IPS-18a (cell line): ENCODE results near the gene GPS2.

ENCODE experiments used
- H3K27ac ChIP-seq: one replicate; pipeline ENCODE4 v1.5.1; 2013; ENCODE audit warnings: low read length
- H3K27me3 ChIP-seq: one replicate; pipeline ENCODE4 v1.6.1; 2013; ENCODE audit warnings: mild to moderate bottlenecking, low read length; ENCODE audit not compliant: control insufficient read depth, insufficient read depth
- H3K36me3 ChIP-seq: one replicate; pipeline ENCODE4 v1.6.1; 2013; ENCODE audit warnings: low read depth, low read length; ENCODE audit not compliant: control insufficient read depth
- H3K4me1 ChIP-seq: one replicate; pipeline ENCODE4 v1.6.1; 2013; ENCODE audit warnings: low read depth, low read length; ENCODE audit not compliant: control insufficient read depth
- H3K4me3 ChIP-seq: one replicate; pipeline ENCODE4 v1.5.1; 2013; ENCODE audit warnings: low read length
- H3K9ac ChIP-seq: one replicate; pipeline ENCODE4 v1.6.1; 2013; ENCODE audit warnings: mild to moderate bottlenecking, low read length, moderate library complexity
- H3K9me3 ChIP-seq: one replicate; pipeline ENCODE4 v1.6.1; 2013; ENCODE audit warnings: low read depth, low read length; ENCODE audit not compliant: control insufficient read depth

GPS2 gene, protein sequence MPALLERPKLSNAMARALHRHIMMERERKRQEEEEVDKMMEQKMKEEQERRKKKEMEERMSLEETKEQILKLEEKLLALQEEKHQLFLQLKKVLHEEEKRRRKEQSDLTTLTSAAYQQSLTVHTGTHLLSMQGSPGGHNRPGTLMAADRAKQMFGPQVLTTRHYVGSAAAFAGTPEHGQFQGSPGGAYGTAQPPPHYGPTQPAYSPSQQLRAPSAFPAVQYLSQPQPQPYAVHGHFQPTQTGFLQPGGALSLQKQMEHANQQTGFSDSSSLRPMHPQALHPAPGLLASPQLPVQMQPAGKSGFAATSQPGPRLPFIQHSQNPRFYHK

GRCh38 chr17:7314719-7315569 lies at the start of gene GPS2:
GPS2 (minus strand) TSS chr17:7315360; CDS start chr17:7315052, 308 bp downstream.
- Histone ChIP-seq H3K27me3 (no peaks in the 10 kb centered on the region), H3K36me3 (peaks cover 58% of the 10 kb centered on the region), H3K4me3 (peak within 1 kb of the TSS; percentile 80), H3K9ac (peak within 1 kb of the TSS; percentile 79), H3K4me1 (peaks cover 11% of the 10 kb centered on the region), H3K9me3 (no peaks in the 10 kb centered on the region), H3K27ac (peak within 1 kb of the TSS; percentile 58)

DNA sequence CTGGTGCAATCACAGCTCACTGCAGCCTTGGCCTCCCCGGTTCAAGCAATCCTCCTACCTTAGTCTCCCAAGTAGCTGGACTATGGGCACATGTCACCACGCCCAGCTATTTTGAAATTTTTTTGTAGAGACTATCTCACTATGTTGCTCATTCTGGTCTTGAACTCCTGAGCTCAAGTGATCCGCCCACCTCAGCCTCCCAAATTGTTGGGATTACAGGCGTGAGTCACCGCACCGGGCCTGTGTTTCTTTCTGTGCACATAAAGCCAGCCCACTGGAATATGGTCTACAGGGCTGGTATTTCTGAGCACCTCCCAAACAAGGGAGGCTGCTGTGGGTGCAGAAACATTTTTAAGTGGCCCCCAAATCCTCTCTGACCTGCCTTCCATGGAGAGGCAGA lies 48.2 kb upstream of the GPS2 start:
- Histone ChIP-seq H3K36me3 (no peaks in the 10 kb centered on the region), H3K4me3 (no peak overlapping the region), H3K27me3 (no peaks in the 10 kb centered on the region), H3K27ac (no peak overlapping the region), H3K9ac (no peak overlapping the region), H3K9me3 (no peaks in the 10 kb centered on the region), H3K4me1 (peaks cover 3% of the 10 kb centered on the region)

DNA sequence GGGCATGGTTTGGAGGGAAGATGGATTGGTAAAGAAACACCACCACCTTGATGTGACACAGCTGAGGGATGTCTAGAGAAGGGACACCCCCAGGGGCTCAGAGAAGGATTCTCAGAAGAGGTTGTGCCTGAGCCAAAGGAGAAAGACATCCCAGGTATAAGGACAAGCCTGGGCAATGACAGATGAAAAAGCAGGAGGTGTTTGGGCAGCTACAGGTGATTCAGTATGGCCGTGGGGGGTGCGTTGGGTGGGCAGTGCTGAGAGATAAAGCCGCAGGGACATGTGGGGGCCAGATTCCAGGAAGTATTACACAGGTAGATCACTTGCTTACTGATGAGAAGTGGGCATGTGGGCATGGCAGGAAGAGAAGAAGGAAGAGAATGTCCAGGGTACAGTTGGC lies 46.7 kb upstream of the GPS2 start:
- H3K9me3 ChIP-seq = no peaks in the 10 kb centered on the region
- no peak overlapping the region for H3K27ac ChIP-seq
- H3K4me1 ChIP-seq = no peaks in the 10 kb centered on the region
- H3K27me3 ChIP-seq = no peaks in the 10 kb centered on the region
- no peak overlapping the region for H3K9ac ChIP-seq
- H3K36me3 ChIP-seq = no peaks in the 10 kb centered on the region
- no peak overlapping the region for H3K4me3 ChIP-seq

DNA sequence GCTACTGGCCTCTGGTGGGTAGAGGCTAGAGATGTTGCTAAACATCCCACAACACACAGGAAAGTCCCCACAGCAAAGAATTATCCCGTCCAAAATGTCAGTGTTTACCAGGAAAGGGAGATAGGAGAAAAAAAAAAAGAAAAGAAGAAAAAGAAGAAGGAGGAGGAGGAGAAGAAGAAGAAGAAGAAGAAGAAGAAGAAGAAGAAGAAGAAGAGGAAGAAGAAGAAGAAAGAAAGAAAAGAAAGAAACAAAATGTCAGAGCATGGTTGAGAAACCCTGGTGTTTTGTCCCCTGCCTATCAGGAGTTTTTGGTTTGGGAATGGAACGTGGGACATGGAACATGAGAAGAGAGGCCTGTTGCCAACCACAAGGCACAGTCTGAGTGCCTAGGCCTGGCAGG lies 42.2 kb upstream of the GPS2 start:
- Histone ChIP-seq H3K4me1 (peaks cover 8% of the 10 kb centered on the region), H3K27me3 (no peaks in the 10 kb centered on the region), H3K9ac (no peak overlapping the region), H3K4me3 (no peak overlapping the region), H3K9me3 (no peaks in the 10 kb centered on the region), H3K27ac (no peak overlapping the region), H3K36me3 (no peaks in the 10 kb centered on the region)

GRCh38 chr17:7356756-7357155 lies 41.6 kb upstream of the GPS2 start:
- Histone ChIP-seq H3K36me3 (no peaks in the 10 kb centered on the region), H3K4me3 (no peak overlapping the region), H3K27ac (no peak overlapping the region), H3K9me3 (no peaks in the 10 kb centered on the region), H3K27me3 (no peaks in the 10 kb centered on the region), H3K4me1 (peaks cover 8% of the 10 kb centered on the region), H3K9ac (no peak overlapping the region)

GRCh38 chr17:7356072-7356549 lies 41.0 kb upstream of the GPS2 start:
- H3K36me3 ChIP-seq = no peaks in the 10 kb centered on the region
- peaks cover 8% of the 10 kb centered on the region for H3K4me1 ChIP-seq
- no peak overlapping the region for H3K9ac ChIP-seq
- no peaks in the 10 kb centered on the region for H3K9me3 ChIP-seq
- H3K4me3 ChIP-seq = peak overlapping the region; percentile 28
- peaks cover under 1% of the 10 kb centered on the region for H3K27me3 ChIP-seq
- no peak overlapping the region for H3K27ac ChIP-seq

DNA sequence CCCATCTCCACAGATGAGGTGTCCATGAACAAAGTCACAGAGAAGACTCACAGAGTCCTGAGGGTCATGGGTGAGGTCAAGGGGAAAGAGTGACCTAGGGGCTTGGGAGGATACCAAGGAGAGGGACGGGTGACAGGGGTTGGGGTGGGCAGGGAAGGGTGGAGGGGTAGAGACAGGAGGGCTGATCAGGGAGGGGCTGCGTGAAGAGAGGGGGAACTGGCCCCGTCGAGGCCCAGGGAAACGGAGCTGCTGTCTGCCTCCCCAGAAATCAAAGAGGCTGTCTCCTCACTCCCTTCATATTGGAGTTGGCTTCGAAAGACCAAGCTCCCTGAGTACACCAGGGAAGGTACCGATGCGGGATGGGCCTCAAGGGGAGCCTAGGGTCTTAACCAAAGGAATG lies 40.4 kb upstream of the GPS2 start:
- no peaks in the 10 kb centered on the region for H3K9me3 ChIP-seq
- H3K4me3 ChIP-seq = no peak overlapping the region
- H3K27me3 ChIP-seq = peaks cover 5% of the 10 kb centered on the region
- no peaks in the 10 kb centered on the region for H3K36me3 ChIP-seq
- no peak overlapping the region for H3K27ac ChIP-seq
- H3K9ac ChIP-seq = no peak overlapping the region
- peaks cover 8% of the 10 kb centered on the region for H3K4me1 ChIP-seq

DNA sequence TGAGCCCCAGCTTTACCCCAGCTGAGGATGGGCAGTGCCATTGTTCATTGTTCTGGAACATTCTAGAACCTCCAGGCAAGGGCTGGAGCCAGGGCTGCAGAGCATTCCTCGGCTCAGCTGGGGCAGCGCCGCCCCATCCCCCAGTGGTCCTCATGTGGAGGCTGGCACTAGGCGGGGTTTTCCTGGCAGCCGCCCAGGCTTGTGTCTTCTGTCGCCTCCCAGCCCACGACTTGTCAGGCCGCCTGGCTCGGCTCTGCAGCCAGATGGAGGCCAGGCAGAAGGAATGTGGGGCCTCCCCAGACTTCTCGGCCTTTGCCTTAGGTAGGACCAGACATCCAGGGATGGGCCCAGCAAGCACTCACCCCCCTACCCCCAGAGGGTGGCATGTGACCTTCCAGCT lies 39.9 kb upstream of the GPS2 start, which contains the start of gene TMEM95:
Gene TMEM95, plus strand, starts transcription at position 104 of the 400 bp plus-strand sequence. Its CDS starts 49 bp downstream, at position 153.
- no peak within 1 kb of the TSS for H3K9ac ChIP-seq

DNA sequence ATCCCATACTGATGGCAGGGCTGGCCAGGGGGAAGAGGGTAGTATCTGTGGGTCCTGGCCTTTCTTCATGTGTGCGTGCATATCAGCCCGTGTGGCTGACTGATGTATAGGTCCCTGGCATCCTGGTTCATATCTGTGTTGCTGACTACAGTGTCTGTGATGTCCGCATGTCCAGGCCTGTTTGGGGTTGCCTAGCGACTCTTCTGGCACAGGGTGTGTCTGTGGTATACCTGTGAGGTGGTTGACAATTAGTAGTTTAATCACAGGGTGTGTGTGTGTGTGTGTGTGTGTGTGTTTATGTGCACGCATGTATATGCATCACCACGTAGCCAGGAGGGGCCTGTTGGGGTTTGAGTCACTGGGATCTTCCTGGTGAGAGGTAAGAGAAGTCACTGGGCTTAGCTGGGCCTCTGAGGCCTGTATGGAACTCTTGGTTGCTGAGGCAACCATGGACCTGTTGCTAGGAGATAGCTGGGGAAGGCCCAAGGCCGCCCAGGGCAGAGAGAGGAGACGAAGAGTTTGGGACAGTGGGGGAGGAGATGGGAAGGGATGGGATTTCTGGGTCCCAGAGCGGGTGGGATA lies 39.2 kb upstream of the GPS2 start:
- Histone ChIP-seq H3K9me3 (no peaks in the 10 kb centered on the region), H3K9ac (no peak overlapping the region), H3K4me1 (peaks cover 15% of the 10 kb centered on the region), H3K4me3 (no peak overlapping the region), H3K36me3 (no peaks in the 10 kb centered on the region), H3K27me3 (peaks cover 5% of the 10 kb centered on the region), H3K27ac (no peak overlapping the region)

More for the DNA sequence above, 39.9 kb upstream of the GPS2 start, which contains the start of gene TMEM95:
- H3K27me3 ChIP-seq = peaks cover 5% of the 10 kb centered on the region
- peaks cover 8% of the 10 kb centered on the region for H3K4me1 ChIP-seq
- H3K9me3 ChIP-seq = no peaks in the 10 kb centered on the region
- H3K36me3 ChIP-seq = no peaks in the 10 kb centered on the region
- no peak within 1 kb of the TSS for H3K4me3 ChIP-seq
- H3K27ac ChIP-seq = no peak within 1 kb of the TSS

GRCh38 chr17:7352910-7353635 lies 37.9 kb upstream of the GPS2 start:
- H3K36me3 ChIP-seq = no peaks in the 10 kb centered on the region
- H3K4me1 ChIP-seq = peaks cover 16% of the 10 kb centered on the region

GRCh38 chr17:7352503-7352889 lies 37.3 kb upstream of the GPS2 start:
- Histone ChIP-seq H3K9me3 (no peaks in the 10 kb centered on the region), H3K9ac (peak overlapping the region; percentile 66), H3K27ac (no peak overlapping the region), H3K27me3 (peaks cover 5% of the 10 kb centered on the region), H3K36me3 (no peaks in the 10 kb centered on the region), H3K4me3 (peak overlapping the region; percentile 74), H3K4me1 (peaks cover 16% of the 10 kb centered on the region)

More at GRCh38 chr17:7352910-7353635, 37.9 kb upstream of the GPS2 start:
- Histone ChIP-seq H3K9ac (no peak overlapping the region), H3K27me3 (peaks cover 5% of the 10 kb centered on the region), H3K4me3 (peak overlapping the region; percentile 74), H3K9me3 (no peaks in the 10 kb centered on the region), H3K27ac (no peak overlapping the region)
